ENCODE results near the gene ANKRD65.
"Not testable (repeated sequence)": the region's sequence is repeated elsewhere in the genome, so short reads cannot be mapped to it uniquely, and the experiment has no call there.

The ANKRD65 gene

DNA sequence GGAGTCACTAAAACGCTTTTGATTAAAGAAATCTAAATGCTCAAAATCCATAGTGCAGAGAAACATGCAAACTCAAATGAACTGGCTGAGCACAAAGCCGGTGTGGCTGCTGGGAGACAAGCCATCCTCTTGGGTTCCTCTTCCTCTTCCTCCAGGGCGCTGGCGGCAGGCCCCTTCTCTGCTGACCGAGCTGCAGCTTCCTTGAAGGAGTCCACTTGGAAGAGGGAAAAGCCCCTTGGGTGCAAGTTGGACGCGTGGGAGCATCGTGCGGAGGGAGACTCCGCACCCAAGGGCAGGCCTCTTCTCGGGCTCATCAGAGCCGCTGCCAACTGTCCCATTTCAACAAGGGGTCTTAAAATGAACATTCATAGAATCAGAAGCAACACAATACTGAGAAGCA lies 29.9 kb downstream of the ANKRD65 start:
- H3K27ac ChIP-seq, result no peak overlapping the region
- no peak for TF ChIP-seq CTCF (conservative IDR thresholded peaks at IDR 0.05)

DNA sequence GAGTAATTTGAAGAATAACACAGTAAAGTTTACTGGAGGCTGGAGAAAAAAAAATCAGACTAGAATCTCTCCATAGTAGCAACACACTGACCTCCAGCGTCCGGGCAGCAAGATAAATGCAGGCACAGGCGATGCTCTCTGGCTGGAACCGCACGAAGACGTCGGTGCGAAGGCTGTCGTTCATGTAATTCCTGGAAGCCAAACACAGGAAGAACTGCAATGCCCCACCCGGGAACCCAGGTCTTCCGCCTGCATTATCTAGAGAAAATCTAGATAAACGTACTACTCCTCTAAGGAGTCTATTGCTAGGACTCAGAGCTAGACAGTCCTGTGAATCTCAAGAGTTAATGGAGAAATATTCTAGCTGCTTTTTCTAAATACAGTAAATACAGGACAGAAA lies 30.4 kb downstream of the ANKRD65 start:
- TF ChIP-seq CTCF (conservative IDR thresholded peaks at IDR 0.05), result no peak
- no peak overlapping the region for H3K27ac ChIP-seq

- no peak overlapping the region for H3K27ac ChIP-seq
- TF ChIP-seq CTCF (conservative IDR thresholded peaks at IDR 0.05), result no peak
These were observed 33.0 kb downstream of the ANKRD65 start for GRCh38 chr1:1388078-1388472.

DNA sequence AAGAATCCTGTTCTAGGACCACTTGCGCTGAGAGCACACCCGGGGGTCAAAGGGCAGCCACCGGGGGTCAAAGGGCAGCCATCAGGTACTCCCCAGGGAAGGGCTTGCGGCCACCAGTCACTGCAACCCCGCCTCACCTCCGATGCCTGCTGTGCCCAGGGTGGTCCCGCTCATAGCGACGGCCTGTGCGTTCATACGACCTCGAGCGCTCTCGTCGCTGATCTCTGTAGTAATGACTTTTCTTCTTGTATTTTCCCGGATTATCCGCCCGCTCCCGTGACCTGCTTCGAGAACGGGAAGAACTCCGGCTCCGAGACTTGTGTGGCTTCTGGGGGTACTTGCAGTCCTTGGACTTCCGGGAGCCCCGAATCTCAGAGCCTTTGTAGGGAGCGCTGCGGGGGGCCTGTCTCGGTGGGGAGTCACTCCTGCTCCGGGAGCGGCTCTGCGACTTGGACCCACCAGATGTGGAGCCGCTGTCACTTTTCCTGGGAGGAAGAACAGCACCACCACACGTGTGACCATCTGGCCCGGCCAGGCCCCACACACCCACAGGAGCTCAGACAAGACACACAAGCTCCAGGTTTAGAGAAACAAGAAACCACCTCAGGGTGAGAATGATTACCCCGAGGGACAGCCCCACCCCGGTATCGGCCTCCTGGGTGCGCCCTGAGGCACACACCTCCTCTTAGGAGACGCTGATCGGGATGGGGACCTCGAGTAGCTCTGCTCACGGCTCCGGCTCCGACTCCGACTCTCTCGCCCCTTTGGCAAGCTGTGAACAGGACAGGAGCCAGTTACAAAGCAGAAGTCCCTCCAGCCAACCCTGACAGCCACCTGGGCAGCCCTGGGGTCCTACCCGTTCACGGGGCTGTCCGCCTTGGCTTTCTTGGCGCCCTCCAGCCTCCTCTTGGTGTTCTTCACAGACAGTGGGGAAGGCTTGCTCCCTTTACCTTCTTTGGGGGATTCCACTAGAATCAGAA lies 33.7 kb downstream of the ANKRD65 start:
- TF ChIP-seq CTCF (conservative IDR thresholded peaks at IDR 0.05), result no peak
- H3K27ac ChIP-seq, result no peak overlapping the region

DNA sequence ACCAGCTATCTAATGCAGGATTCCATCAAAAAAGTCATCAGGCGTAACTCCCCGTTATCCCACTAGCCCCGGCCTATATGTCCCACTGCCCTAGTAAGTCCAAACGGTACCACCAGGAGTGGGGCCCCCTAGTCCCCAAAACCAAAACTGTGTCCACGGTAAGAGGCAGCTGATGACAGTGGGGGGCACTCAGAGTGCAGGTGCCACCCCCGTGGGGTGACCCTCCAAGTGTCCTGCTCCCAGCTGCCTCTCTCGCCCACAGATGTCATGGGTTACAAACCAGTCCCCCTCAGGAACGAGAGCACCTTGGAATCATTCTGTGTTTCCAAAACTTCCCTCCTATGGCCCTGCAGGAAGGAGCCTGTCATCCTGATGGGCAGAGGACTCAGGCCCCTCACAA lies 35.1 kb downstream of the ANKRD65 start:
- no peak overlapping the region for H3K27ac ChIP-seq
- TF ChIP-seq CTCF (conservative IDR thresholded peaks at IDR 0.05), result no peak

- not testable (repeated sequence) for H3K27ac ChIP-seq
These were observed 35.7 kb downstream of the ANKRD65 start for GRCh38 chr1:1385339-1385738.

- TF ChIP-seq CTCF (conservative IDR thresholded peaks at IDR 0.05), result no peak
- H3K27ac ChIP-seq, result no peak overlapping the region
These were observed 39.8 kb downstream of the ANKRD65 start for GRCh38 chr1:1381294-1381693.

- no peak overlapping the region for H3K27ac ChIP-seq
- TF ChIP-seq CTCF (conservative IDR thresholded peaks at IDR 0.05), result no peak
These were observed 40.2 kb downstream of the ANKRD65 start for GRCh38 chr1:1380860-1381259.

Measured in VCaP (cell line).